PC-3 (cell line): ENCODE results near the gene TFB2M. TPM values are rescaled to one million over a fixed set of nuclear protein-coding genes. Genes with fewer than 3 reads are reported as not detected.

Source experiments
- ATAC-seq: fragments of 200-7000 bp; cut with Tn5 transposase; 2 replicates; pipeline ENCODE4 v1.9.1; 2020; ENCODE audit warnings: mild to moderate bottlenecking, moderate library complexity
- BruUV-seq: library from RNA; stranded (reverse); fragments of 400-500 nt; replicated peaks from 2 replicates; lab custom pipeline; 2021; lab: Mats Ljungman, UMichigan
- CTCF ChIA-PET: fragments of 300-600 bp; sonication (Branson Sonifier 250); formaldehyde crosslinking; loops from one replicate; lab custom pipeline; 2022; ENCODE audit warnings: antibody characterized with exemption; lab: Charles Lee
- POLR2A ChIA-PET: fragments of 300-600 bp; sonication (Branson Sonifier 250); formaldehyde crosslinking; loops from one replicate; lab custom pipeline; 2022; ENCODE audit warnings: antibody characterized with exemption; ENCODE audit not compliant: unreplicated experiment; lab: Charles Lee
- DNase-seq: peaks from one replicate; pipeline ENCODE4 v3.0.0-alpha.2; 2015
- H2AFZ ChIP-seq: fragments of 300-600 bp; sonication (generic); 2 replicates; pipeline ENCODE4 v1.6.0; 2016; ENCODE audit warnings: antibody characterized with exemption, low read length
- H3F3A ChIP-seq: fragments of 300-600 bp; sonication (generic); one replicate; pipeline ENCODE4 v1.6.0; 2017; ENCODE audit warnings: antibody characterized with exemption, low read length, control low read depth, mild to moderate bottlenecking; ENCODE audit not compliant: unreplicated experiment
- H3K27ac ChIP-seq: fragments of 300-600 bp; sonication (generic); 2 replicates; pipeline ENCODE4 v1.5.1; 2016; ENCODE audit warnings: mild to moderate bottlenecking, low read length
- H3K27me3 ChIP-seq: fragments of 300-600 bp; sonication (generic); 2 replicates; pipeline ENCODE4 v1.6.1; 2016; ENCODE audit warnings: low read length, mixed read lengths
- H3K36me3 ChIP-seq: fragments of 300-600 bp; sonication (generic); 2 replicates; pipeline ENCODE4 v1.6.1; 2016; ENCODE audit warnings: low read depth, mixed run types, low read length, mixed read lengths
- H3K4me1 ChIP-seq: fragments of 300-600 bp; sonication (generic); 2 replicates; pipeline ENCODE4 v1.5.1; 2016; ENCODE audit warnings: low read length; ENCODE audit not compliant: insufficient read depth
- H3K4me2 ChIP-seq: fragments of 300-600 bp; sonication (generic); 2 replicates; pipeline ENCODE4 v1.6.0; 2016; ENCODE audit warnings: low read length
- H3K4me3 ChIP-seq: fragments of 300-600 bp; sonication (generic); 2 replicates; pipeline ENCODE4 v1.5.1; 2016; ENCODE audit warnings: mild to moderate bottlenecking, low read length, mixed read lengths
- H3K79me2 ChIP-seq: fragments of 300-600 bp; sonication (generic); 2 replicates; pipeline ENCODE4 v1.6.1; 2017; ENCODE audit warnings: low read length, mixed read lengths
- H3K9ac ChIP-seq: fragments of 300-600 bp; sonication (generic); 2 replicates; pipeline ENCODE4 v1.6.0; 2016; ENCODE audit warnings: mild to moderate bottlenecking, low read length
- H3K9me2 ChIP-seq: fragments of 300-600 bp; sonication (generic); replicated peaks from 2 replicates; pipeline ENCODE4 v1.6.1; 2016; ENCODE audit warnings: mixed run types, low read length, mixed read lengths
- H3K9me3 ChIP-seq: fragments of 300-600 bp; sonication (generic); 2 replicates; pipeline ENCODE4 v1.6.1; 2016; ENCODE audit warnings: low read length, mixed read lengths
- H4K20me1 ChIP-seq: fragments of 300-600 bp; sonication (generic); 2 replicates; pipeline ENCODE4 v1.6.1; 2016; ENCODE audit warnings: low read length, mixed read lengths
- EZH2 ChIP-seq: fragments of 300-600 bp; sonication (generic); IDR thresholded peaks from one replicate; pipeline ENCODE4 v1.6.1; 2017; ENCODE audit warnings: antibody characterized with exemption, mild to moderate bottlenecking, low read length; ENCODE audit not compliant: unreplicated experiment
- EZH2phosphoT487 ChIP-seq: fragments of 300-600 bp; sonication (generic); IDR thresholded peaks from 2 replicates; pipeline ENCODE4 v1.6.1; 2018; ENCODE audit warnings: mild to moderate bottlenecking, antibody characterized with exemption, low read length, borderline replicate concordance
- intact Hi-C: fragments of 100-400 bp; cut with micrococcal nuclease; formaldehyde crosslinking; loops from 2 replicates; pipeline ENCODE4 v1.9.0; 2023
- total RNA-seq: library from RNA; depleted of rRNA; stranded (reverse); fragments of >200 nt; gene quantifications from 2 replicates; pipeline ENCODE4 v1.2.3, GENCODE V29; 2014
- TF ChIP-seq, protein P1 (sequence below): fragments of 300-600 bp; sonication (generic); conservative IDR thresholded peaks from 2 replicates; pipeline ENCODE4 v1.5.1; 2017; ENCODE audit warnings: antibody characterized with exemption, low read depth, mild to moderate bottlenecking, low read length

The TFB2M gene
- total RNA-seq, 1 experiment from 2014 or later, result 47.0 TPM

DNA sequence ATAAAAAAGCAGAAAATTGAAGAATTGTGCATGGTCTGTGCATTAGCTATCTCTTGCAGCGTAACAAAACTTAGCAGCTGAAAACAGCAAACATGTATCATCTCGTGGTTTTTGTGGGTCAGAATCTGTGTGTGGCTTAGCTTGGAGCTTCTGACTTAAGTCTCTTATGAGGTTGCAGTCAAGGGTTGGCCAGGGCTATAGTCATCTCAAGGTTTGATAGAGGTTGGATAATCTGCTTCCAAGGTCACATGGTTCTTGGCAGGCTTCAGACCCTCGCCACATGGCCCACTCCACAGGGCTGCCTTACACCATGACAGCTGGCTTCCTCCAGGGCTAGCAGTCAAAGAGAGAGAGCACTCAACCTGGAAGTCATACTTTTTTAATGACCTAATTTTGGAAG, 36.1 kb upstream of the TFB2M start:
- intact Hi-C loops, result no loop called here
- H3F3A ChIP-seq, result no peaks in the 10 kb centered on the region
- no peak overlapping the region for H2AFZ ChIP-seq
- no peak for DNase-seq
- TF ChIP-seq EZH2 (no peak), EZH2phosphoT487 (no peak)
- TF ChIP-seq, protein P1, sequence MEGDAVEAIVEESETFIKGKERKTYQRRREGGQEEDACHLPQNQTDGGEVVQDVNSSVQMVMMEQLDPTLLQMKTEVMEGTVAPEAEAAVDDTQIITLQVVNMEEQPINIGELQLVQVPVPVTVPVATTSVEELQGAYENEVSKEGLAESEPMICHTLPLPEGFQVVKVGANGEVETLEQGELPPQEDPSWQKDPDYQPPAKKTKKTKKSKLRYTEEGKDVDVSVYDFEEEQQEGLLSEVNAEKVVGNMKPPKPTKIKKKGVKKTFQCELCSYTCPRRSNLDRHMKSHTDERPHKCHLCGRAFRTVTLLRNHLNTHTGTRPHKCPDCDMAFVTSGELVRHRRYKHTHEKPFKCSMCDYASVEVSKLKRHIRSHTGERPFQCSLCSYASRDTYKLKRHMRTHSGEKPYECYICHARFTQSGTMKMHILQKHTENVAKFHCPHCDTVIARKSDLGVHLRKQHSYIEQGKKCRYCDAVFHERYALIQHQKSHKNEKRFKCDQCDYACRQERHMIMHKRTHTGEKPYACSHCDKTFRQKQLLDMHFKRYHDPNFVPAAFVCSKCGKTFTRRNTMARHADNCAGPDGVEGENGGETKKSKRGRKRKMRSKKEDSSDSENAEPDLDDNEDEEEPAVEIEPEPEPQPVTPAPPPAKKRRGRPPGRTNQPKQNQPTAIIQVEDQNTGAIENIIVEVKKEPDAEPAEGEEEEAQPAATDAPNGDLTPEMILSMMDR, result no peak
- no peak for ATAC-seq
- peaks cover 20% of the 10 kb centered on the region for H3K36me3 ChIP-seq
- H3K9ac ChIP-seq, result no peak overlapping the region
- no peak overlapping the region for H3K27ac ChIP-seq
- CTCF ChIA-PET, result no interaction called here
- H3K4me3 ChIP-seq, result no peak overlapping the region
- H4K20me1 ChIP-seq, result no peaks in the 10 kb centered on the region
- no peaks in the 10 kb centered on the region for H3K27me3 ChIP-seq
- POLR2A ChIA-PET, result no interaction called here
- peaks cover 11% of the 10 kb centered on the region for H3K4me1 ChIP-seq
- BruUV-seq, result no TSS peak
- H3K9me3 ChIP-seq, result peaks cover 10% of the 10 kb centered on the region
- H3K79me2 ChIP-seq, result peaks cover 29% of the 10 kb centered on the region
- H3K4me2 ChIP-seq, result no peak overlapping the region
- no peaks in the 10 kb centered on the region for H3K9me2 ChIP-seq

DNA sequence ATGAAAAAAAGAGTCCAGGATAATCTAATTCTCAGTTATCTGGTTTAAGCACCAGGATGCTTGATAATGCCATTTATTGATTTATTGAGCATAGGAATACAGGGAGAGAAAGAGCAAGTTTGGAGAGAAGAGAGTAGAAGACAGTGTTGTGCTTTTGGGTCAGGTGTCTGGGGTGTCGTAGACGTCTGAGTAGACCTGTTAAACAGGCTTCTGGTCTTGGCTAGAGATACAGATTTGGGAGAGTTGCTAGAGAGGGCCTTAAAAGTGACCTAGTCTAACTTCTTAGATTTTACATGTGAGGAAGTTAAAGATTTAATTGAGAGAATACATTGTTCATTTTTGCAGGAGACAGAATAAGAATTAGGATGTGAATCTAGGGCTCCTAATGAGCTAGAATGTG, 34.5 kb upstream of the TFB2M start:
- Histone ChIP-seq H3K36me3 (peaks cover 25% of the 10 kb centered on the region), H3K27me3 (no peaks in the 10 kb centered on the region)
- TF ChIP-seq, protein P1, result no peak
- TF ChIP-seq EZH2phosphoT487 (no peak), EZH2 (no peak)

DNA sequence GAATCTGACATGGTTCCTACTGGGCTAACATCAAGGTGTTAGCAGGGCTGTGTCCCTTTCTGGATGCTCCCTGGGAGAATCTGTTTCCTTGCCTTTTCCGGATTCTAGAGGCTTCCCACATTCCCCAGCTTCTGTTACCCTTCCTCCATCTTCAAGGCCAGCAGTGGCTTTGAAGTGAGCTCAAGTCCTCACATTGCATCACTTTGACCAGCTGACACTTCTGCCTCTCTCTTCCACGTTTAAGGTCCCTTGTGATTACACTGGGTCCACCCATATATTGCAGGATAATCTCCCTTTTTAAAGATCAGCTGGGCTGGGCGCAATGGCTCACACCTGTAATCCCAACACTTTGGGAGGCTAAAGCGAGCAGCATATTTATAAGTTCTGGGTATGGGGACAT, 33.3 kb upstream of the TFB2M start:
- no peak for DNase-seq
- Histone ChIP-seq H3K27me3 (no peaks in the 10 kb centered on the region), H2AFZ (no peak overlapping the region), H3K79me2 (peaks cover 27% of the 10 kb centered on the region), H3K9ac (no peak overlapping the region), H3F3A (no peaks in the 10 kb centered on the region), H4K20me1 (no peaks in the 10 kb centered on the region), H3K9me2 (no peaks in the 10 kb centered on the region), H3K27ac (no peak overlapping the region), H3K4me1 (peaks cover 18% of the 10 kb centered on the region), H3K4me3 (no peak overlapping the region), H3K9me3 (peaks cover 10% of the 10 kb centered on the region), H3K36me3 (peaks cover 24% of the 10 kb centered on the region), H3K4me2 (no peak overlapping the region)
- no peak for TF ChIP-seq EZH2
- TF ChIP-seq EZH2phosphoT487, result no peak
- TF ChIP-seq, protein P1, result no peak
- POLR2A ChIA-PET, result no interaction called here
- intact Hi-C loops, result no loop called here
- CTCF ChIA-PET, result no interaction called here
- BruUV-seq, result no TSS peak
- no peak for ATAC-seq

More for the DNA sequence above, 34.5 kb upstream of the TFB2M start:
- ChIA-PET POLR2A (no interaction called here), CTCF (no interaction called here)
- no peak overlapping the region for H3K27ac ChIP-seq
- H3K9me2 ChIP-seq, result no peaks in the 10 kb centered on the region
- DNase-seq (no peak), ATAC-seq (no peak)
- H3K79me2 ChIP-seq, result peaks cover 33% of the 10 kb centered on the region
- no peaks in the 10 kb centered on the region for H4K20me1 ChIP-seq
- BruUV-seq, result no TSS peak
- H2AFZ ChIP-seq, result no peak overlapping the region
- no peak overlapping the region for H3K4me2 ChIP-seq
- H3F3A ChIP-seq, result no peaks in the 10 kb centered on the region
- H3K9me3 ChIP-seq, result peaks cover 10% of the 10 kb centered on the region
- intact Hi-C loops, result no loop called here
- no peak overlapping the region for H3K4me3 ChIP-seq
- peaks cover 18% of the 10 kb centered on the region for H3K4me1 ChIP-seq
- H3K9ac ChIP-seq, result no peak overlapping the region
